Aorta (tissue), 5 donors: ENCODE results near the gene CHSY1. TPM values are rescaled to one million over a fixed set of nuclear protein-coding genes. Genes with fewer than 3 reads are reported as not detected.

Experiments used
- ATAC-seq: fragments of 200-7000 bp; cut with Tn5 transposase; one replicate; pipeline ENCODE4 v1.9.1; 2022; ENCODE audit warnings: moderate library complexity; ENCODE audit not compliant: low FRiP score
- DNase-seq, 2 donors: peaks; one replicate each; pipeline ENCODE4 v3.0.0-alpha.2; 2020
- H3K27ac ChIP-seq, 2 donors: one replicate each; pipeline ENCODE4 v1.5.1; 2013; ENCODE audit warnings: low read length in 2 of 2, mild to moderate bottlenecking in 2 of 2, moderate library complexity in 2 of 2, control low read depth in 1 of 2, inconsistent platforms in 1 of 2, low read depth in 1 of 2
- H3K27me3 ChIP-seq, 2 donors: one replicate each; pipeline ENCODE4 v1.6.1; 2013; ENCODE audit warnings: control low read depth in 1 of 2, low read length in 1 of 2, mild to moderate bottlenecking in 1 of 2, moderate library complexity in 1 of 2; ENCODE audit not compliant: insufficient read depth in 2 of 2, control insufficient read depth in 1 of 2
- H3K36me3 ChIP-seq, 2 donors: one replicate each; pipeline ENCODE4 v1.6.1; 2013; ENCODE audit warnings: control low read depth in 1 of 2, low read length in 1 of 2, mild to moderate bottlenecking in 1 of 2; ENCODE audit not compliant: insufficient read depth in 2 of 2, control insufficient read depth in 1 of 2
- H3K4me1 ChIP-seq, 2 donors: one replicate each; pipeline ENCODE4 v1.6.1; 2013; ENCODE audit warnings: low read length in 2 of 2, control low read depth in 1 of 2, mild to moderate bottlenecking in 1 of 2, moderate library complexity in 1 of 2; ENCODE audit not compliant: insufficient read depth in 2 of 2, control insufficient read depth in 1 of 2
- H3K4me3 ChIP-seq, 2 donors: one replicate each; pipeline ENCODE4 v1.5.1; 2013; ENCODE audit warnings: low read length in 2 of 2, control low read depth in 1 of 2, mild to moderate bottlenecking in 1 of 2
- H3K9me3 ChIP-seq: one replicate; pipeline ENCODE4 v1.6.1; 2013; ENCODE audit warnings: mild to moderate bottlenecking, low read length; ENCODE audit not compliant: control insufficient read depth
- WGBS, 2 donors: extraction: QIAGEN DNeasy Blood & Tissue Kit; methylation state at CpG; one replicate each; pipeline ENCODE4 v1.1.7; 2013; 5-methylcytosine and 5-hydroxymethylcytosine counted together
- intact Hi-C, 2 donors: fragments of 100-400 bp; cut with DNase I; formaldehyde crosslinking; loops; one replicate each; pipeline versions ENCODE4 v1.14.2 to v1.15.0; 2022
- polyA plus RNA-seq, 2 donors: library from polyadenylated mRNA; stranded (reverse); fragments of 200-250 nt; gene quantifications; one replicate each; pipeline ENCODE4 v1.2.3, GENCODE V29; 2013
- total RNA-seq, 2 donors: library from RNA; stranded (reverse); fragmentation: NEBNext Ultra II Directional; extraction: Animal tissue kit (Norgen Biotek cat#: 25700); gene quantifications; one replicate each; pipeline ENCODE4 v1.2.1, GENCODE V29; 2021
- donor health status: healthy with polysubstance abuse.
- donor health status: Bipolar disorder and iron deficiency.
- donor health status: DM: no; HTN: no; CAD: no.
- donor health status: DM: no; HTN: no; CAD: no.
- donor health status: DM: yes; HTN: yes; CAD: no.

CHSY1 gene
- total and polyA plus RNA-seq, 4 donors, result 10.8 to 78.4 (median 49.8) TPM

DNA sequence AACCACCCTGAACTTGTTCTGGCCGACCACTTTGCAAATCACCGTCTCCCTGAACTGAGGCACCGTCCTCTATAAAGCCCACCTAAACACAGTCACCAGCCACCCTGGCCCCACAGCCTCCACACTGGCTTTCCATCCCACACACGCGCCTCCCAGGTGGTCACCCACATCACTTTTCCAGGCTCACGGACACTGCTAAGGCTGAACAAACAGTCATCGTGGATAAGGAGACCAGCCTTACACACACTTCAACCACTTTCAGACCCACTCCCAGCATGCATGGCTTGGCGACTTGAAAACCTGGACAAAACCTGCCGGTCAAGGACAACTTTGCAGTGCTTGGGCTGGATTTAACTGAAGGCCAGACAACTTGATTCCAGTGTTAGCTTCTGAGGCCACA lies 8.4 kb downstream of the CHSY1 start:
- intact Hi-C loops, result no loop called here
- 90 to 91% methylated on average over 9 of the region's 9 CpGs for WGBS, 2 donors

DNA sequence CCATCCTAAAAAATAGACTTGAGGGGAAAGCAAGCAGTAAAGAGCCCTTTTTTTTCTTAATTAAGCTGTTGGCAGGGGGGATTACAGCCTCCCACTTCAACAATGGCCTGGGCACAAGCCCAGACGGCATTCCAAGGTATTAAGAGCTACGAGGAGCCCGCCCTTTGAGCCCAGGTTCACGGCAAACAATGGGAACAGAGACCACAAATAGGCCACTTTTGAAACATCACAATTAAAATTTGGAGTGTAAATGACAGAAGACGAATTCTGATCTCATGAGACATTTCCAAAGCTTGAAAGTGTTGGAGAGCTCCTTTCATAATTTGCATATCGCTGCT lies 8.9 kb downstream of the CHSY1 start:
- WGBS, 2 donors, result 39 to 54% methylated on average over 6 of the region's 6 CpGs
- no peaks in the 10 kb centered on the region for H3K9me3 ChIP-seq
- no peaks in the 10 kb centered on the region for H3K27me3 ChIP-seq
- no peak overlapping the region for H3K4me3 ChIP-seq
- no peaks in the 10 kb centered on the region for H3K36me3 ChIP-seq
- no peak overlapping the region for H3K27ac ChIP-seq
- H3K4me1 ChIP-seq, result peaks cover 2 to 8% of the 10 kb centered on the region in 2 donors
- ATAC-seq, result no peak
- DNase-seq, result no peak
- intact Hi-C loops, result no loop called here

More for the DNA sequence above, 8.4 kb downstream of the CHSY1 start:
- no peak overlapping the region for H3K4me3 ChIP-seq
- no peaks in the 10 kb centered on the region for H3K9me3 ChIP-seq
- DNase-seq (no peak), ATAC-seq (no peak)
- H3K27me3 ChIP-seq, result no peaks in the 10 kb centered on the region
- peaks cover 2 to 8% of the 10 kb centered on the region in 2 donors for H3K4me1 ChIP-seq
- no peak overlapping the region for H3K27ac ChIP-seq
- no peaks in the 10 kb centered on the region for H3K36me3 ChIP-seq

DNA sequence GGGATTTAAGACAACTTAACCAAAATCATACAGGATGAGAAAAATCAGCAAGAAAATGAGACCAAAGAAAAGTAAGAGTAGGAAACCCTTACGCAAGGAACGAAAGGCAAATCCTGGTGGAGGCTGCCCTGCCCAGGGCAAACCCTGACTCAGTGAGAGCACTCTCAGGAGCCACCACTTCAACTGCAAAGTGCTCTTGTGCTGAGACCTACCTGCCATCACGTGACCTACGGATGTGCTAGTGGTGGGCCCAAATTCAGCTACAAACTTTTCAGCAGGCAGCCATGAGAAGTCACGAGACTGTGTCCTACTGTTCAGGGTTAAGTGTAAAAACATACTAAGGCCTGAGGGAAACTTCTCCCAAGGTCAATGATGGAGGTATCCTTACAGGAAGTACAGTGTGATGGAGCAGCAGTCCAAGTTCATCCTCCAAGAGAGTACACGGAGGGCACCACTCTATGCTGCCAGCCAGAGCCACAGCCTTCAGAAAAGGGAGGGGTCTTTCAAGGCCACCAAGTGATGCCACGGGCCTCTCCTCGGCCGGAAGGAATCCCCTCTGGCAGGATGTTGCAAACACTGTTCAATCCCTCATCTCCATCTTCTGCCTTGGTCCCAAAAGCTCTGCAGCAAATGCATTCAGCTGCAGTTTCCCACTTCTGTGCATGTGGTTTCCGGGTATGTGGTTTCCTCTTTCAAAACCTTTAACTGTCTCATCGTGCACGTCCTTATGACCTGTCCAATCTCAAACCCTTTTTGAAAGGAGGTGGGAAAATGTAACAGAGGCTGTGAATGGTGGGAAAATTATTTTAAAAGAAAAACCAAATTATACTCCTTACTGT lies 9.5 kb downstream of the CHSY1 start:
- peaks cover 2 to 8% of the 10 kb centered on the region in 2 donors for H3K4me1 ChIP-seq
- no peaks in the 10 kb centered on the region for H3K27me3 ChIP-seq
- no peak overlapping the region for H3K4me3 ChIP-seq
- no peak overlapping the region for H3K27ac ChIP-seq
- peak; percentile 49 for ATAC-seq
- 47 to 50% methylated on average over 12 of the region's 12 CpGs for WGBS, 2 donors
- H3K36me3 ChIP-seq, result no peaks in the 10 kb centered on the region
- intact Hi-C loops, result no loop called here
- no peak for DNase-seq
- H3K9me3 ChIP-seq, result no peaks in the 10 kb centered on the region

DNA sequence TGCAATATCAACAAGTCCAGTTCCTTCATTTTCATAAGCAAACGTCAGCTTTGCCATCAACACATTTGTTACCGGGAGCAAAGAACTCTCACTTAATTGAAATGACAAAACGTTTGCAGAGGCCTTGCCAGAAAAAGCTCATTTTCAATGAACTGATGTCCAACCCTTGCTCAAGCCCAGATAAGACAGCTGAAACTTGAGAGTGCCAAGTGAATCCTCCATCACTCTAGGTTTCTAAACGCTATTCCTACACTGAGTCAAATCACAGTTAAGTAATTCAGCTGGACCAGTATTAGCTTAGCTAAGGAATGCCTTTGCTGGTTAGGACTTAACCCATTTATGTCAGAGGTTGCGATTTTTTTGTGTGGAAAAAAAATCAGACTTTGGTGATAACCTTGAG lies 11.5 kb downstream of the CHSY1 start:
- intact Hi-C loops, result no loop called here
- no peak for DNase-seq
- peak; percentile 63 for ATAC-seq
- no peaks in the 10 kb centered on the region for H3K9me3 ChIP-seq
- H3K36me3 ChIP-seq, result no peaks in the 10 kb centered on the region
- peaks cover under 1 to 2% of the 10 kb centered on the region in 2 donors for H3K4me1 ChIP-seq
- H3K27me3 ChIP-seq, result no peaks in the 10 kb centered on the region
- 29 to 48% methylated on average over 5 of the region's 5 CpGs for WGBS, 2 donors
- H3K4me3 ChIP-seq, result no peak overlapping the region
- H3K27ac ChIP-seq, result no peak overlapping the region

DNA sequence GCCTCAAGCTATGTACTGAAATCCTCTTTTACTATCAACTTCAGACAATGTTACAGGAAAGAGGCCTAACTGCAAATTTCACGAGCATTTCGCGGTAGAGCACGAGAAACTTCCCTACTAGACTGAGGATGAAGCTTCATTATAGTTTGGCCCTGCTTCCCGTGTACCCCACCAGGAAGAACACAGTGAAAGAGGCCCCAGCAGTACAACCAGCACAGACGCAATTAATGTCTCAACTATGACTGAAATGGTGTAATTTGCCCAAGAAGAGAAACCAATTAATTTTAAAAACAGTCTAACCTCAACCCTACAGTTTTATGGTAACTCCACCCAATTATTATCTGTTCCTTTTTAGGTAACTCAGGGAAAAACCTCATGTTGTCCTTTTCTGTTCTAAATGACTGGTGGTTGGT lies 12.1 kb downstream of the CHSY1 start:
- intact Hi-C loops, result no loop called here
- Histone ChIP-seq H3K4me1 (peaks cover 0 to 2% of the 10 kb centered on the region in 2 donors), H3K9me3 (no peaks in the 10 kb centered on the region), H3K36me3 (no peaks in the 10 kb centered on the region), H3K27me3 (no peaks in the 10 kb centered on the region), H3K27ac (no peak overlapping the region), H3K4me3 (no peak overlapping the region)
- no peak for ATAC-seq
- no peak for DNase-seq
- 81% methylated on average over 6 of the region's 6 CpGs for WGBS, 2 donors

DNA sequence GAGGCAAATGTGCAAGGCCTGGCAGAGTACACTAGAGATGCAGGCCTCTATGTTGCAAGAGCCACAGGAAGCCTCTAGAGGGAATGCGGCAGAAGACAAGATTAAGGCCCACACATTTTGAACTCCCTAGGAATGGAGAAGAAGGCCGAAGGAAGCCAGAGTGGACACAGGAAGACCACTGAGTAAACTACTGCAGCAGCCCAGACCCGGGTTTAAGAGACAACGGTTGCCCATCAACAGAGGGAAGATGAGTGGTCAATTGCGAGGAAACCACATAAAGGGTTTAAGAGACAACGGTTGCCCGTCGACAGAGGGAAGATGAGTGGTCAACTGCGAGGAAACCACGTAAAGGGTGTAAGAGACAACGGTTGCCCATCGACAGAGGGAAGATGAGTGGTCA lies 14.6 kb downstream of the CHSY1 start:
- Histone ChIP-seq H3K9me3 (no peaks in the 10 kb centered on the region), H3K4me1 (peaks cover 0 to 4% of the 10 kb centered on the region in 2 donors)
- no peak for ATAC-seq

DNA sequence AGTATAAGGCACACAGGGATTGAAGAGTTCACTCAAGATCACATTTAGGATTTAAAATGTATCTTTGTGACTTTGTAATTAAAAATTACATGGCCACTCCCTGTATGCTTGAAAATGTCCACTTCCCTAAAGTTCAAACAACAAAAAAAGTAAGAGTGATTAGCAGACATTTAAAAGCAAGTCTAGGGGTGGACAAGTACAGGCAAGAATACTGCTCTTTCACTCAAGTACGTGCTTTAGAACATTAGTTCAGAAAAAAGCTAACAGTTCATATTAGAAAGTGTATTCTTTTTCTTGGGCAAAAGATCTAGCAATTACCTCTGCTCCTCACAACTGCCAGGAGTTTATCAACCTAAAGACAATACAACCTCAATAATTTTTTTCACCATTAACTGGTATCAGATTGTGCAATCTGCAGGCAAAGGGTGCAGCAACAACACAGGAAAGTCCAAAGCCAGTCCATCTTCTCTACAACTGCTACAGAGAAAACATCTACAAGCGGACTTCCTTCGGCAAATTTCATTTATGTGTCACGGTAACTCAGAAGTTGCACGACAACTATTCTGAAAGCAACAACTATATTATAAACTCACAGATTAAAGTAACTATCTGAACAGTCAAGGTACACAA lies 18.1 kb downstream of the CHSY1 start:
- intact Hi-C loops, result no loop called here
- H3K36me3 ChIP-seq, result no peaks in the 10 kb centered on the region
- H3K27me3 ChIP-seq, result no peaks in the 10 kb centered on the region
- H3K27ac ChIP-seq, result no peak overlapping the region
- no peaks in the 10 kb centered on the region for H3K9me3 ChIP-seq
- H3K4me1 ChIP-seq, result peaks cover 0 to 4% of the 10 kb centered on the region in 2 donors
- H3K4me3 ChIP-seq, result no peak overlapping the region
- WGBS, 2 donors, result 75 to 86% methylated on average over 5 of the region's 5 CpGs
- no peak for ATAC-seq
- no peak for DNase-seq

More for the DNA sequence above, 14.6 kb downstream of the CHSY1 start:
- intact Hi-C loops, result no loop called here
- H3K27me3 ChIP-seq, result no peaks in the 10 kb centered on the region
- H3K4me3 ChIP-seq, result no peak overlapping the region
- H3K36me3 ChIP-seq, result no peaks in the 10 kb centered on the region
- no peak for DNase-seq
- WGBS, 2 donors, result 90 to 93% methylated on average over 12 of the region's 12 CpGs
- H3K27ac ChIP-seq, result no peak overlapping the region

DNA sequence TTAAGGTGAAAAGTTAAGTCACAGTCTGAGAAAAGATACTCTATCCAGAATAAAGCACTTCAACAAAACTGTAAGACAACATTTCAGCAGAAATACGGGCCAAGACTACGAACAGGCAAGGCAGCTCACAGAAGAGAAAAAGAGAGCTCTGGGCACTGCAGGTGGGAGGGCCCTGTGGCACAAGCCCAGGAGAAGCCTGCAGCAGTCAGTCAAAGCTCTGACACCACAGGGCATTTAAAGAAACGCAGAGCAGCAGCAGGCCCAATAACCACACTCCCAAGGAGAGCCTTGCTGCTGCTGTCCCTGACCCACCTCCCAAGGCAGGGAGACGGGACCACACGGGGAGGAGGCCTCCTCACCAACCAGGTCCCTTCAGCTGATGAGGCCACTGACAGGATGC lies 19.2 kb downstream of the CHSY1 start:
- Histone ChIP-seq H3K36me3 (no peaks in the 10 kb centered on the region), H3K4me1 (peaks cover 0 to 4% of the 10 kb centered on the region in 2 donors), H3K9me3 (no peaks in the 10 kb centered on the region), H3K27ac (no peak overlapping the region), H3K4me3 (no peak overlapping the region), H3K27me3 (no peaks in the 10 kb centered on the region)
- WGBS, 2 donors, result 15 to 19% methylated on average over 5 of the region's 5 CpGs
- DNase-seq (no peak), ATAC-seq (no peak)
- intact Hi-C loops, result no loop called here

DNA sequence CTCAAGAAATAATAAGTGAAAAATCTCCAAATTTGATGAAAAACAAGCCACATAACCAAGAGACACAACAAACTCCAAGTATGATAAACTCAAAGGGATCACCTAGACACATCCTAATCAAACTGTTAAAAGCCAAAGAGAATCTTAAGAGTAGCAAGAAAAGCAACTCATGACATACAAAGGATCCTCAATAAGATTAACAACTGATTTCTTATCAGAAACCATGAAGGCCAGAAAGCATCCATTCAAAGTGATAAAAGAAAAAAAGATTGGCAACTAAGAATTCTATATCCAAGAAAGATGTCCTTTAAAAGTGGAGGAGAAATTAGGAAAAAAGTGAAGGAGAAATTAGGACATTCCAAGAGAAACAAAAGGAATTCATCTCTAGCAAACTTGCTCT lies 23.5 kb downstream of the CHSY1 start:
- Histone ChIP-seq H3K36me3 (no peaks in the 10 kb centered on the region), H3K27me3 (no peaks in the 10 kb centered on the region), H3K4me1 (peaks cover 0 to 4% of the 10 kb centered on the region in 2 donors), H3K9me3 (no peaks in the 10 kb centered on the region), H3K27ac (no peak overlapping the region), H3K4me3 (no peak overlapping the region)
- ATAC-seq, result no peak
- intact Hi-C loops, result no loop called here
- no peak for DNase-seq
